ENCODE data around the gene AP5B1.

The AP5B1 gene

GRCh38 chr11:65798882-65799281 lies 18.1 kb upstream of the AP5B1 start:
- H2AFZ ChIP-seq (ENCODE audit: low read length, unreplicated experiment), result no peak overlapping the region
- no peak overlapping the region for H3K4me3 ChIP-seq (ENCODE audit: low read depth, low read length)
- H3K27me3 ChIP-seq (ENCODE audit: insufficient read depth, low read length), result peaks cover 23% of the 10 kb centered on the region
- no peaks in the 10 kb centered on the region for H3K4me1 ChIP-seq (ENCODE audit: control insufficient read depth, insufficient read depth, low read length, unreplicated experiment)
- no peak overlapping the region for H3K27ac ChIP-seq (ENCODE audit: low read depth, low read length)
- no peaks in the 10 kb centered on the region for H3K36me3 ChIP-seq (ENCODE audit: insufficient read depth, low read length)
- H3K79me2 ChIP-seq (ENCODE audit: control insufficient read depth, insufficient read depth, low read length, unreplicated experiment), result no peaks in the 10 kb centered on the region

GRCh38 chr11:65797711-65798110 lies 16.9 kb upstream of the AP5B1 start:
- H3K4me1 ChIP-seq (ENCODE audit: control insufficient read depth, insufficient read depth, low read length, unreplicated experiment), result no peaks in the 10 kb centered on the region
- H3K79me2 ChIP-seq (ENCODE audit: control insufficient read depth, insufficient read depth, low read length, unreplicated experiment), result no peaks in the 10 kb centered on the region
- H3K36me3 ChIP-seq (ENCODE audit: insufficient read depth, low read length), result no peaks in the 10 kb centered on the region
- H3K27me3 ChIP-seq (ENCODE audit: insufficient read depth, low read length), result peaks cover 11% of the 10 kb centered on the region
- no peak overlapping the region for H2AFZ ChIP-seq (ENCODE audit: low read length, unreplicated experiment)
- no peak overlapping the region for H3K27ac ChIP-seq (ENCODE audit: low read depth, low read length)
- no peak overlapping the region for H3K4me3 ChIP-seq (ENCODE audit: low read depth, low read length)

GRCh38 chr11:65796726-65797601 lies 16.2 kb upstream of the AP5B1 start:
- Histone ChIP-seq H3K36me3 (ENCODE audit: insufficient read depth, low read length) (no peaks in the 10 kb centered on the region), H3K27ac (ENCODE audit: low read depth, low read length) (no peak overlapping the region), H2AFZ (ENCODE audit: low read length, unreplicated experiment) (no peak overlapping the region), H3K27me3 (ENCODE audit: insufficient read depth, low read length) (peaks cover 9% of the 10 kb centered on the region; the same call in 1 of the 2 replicates), H3K4me1 (ENCODE audit: control insufficient read depth, insufficient read depth, low read length, unreplicated experiment) (no peaks in the 10 kb centered on the region), H3K79me2 (ENCODE audit: control insufficient read depth, insufficient read depth, low read length, unreplicated experiment) (no peaks in the 10 kb centered on the region), H3K4me3 (ENCODE audit: low read depth, low read length) (no peak overlapping the region)

- Histone ChIP-seq H3K4me3 (ENCODE audit: low read depth, low read length) (no peak overlapping the region), H3K27me3 (ENCODE audit: insufficient read depth, low read length) (0 out of 2 replicates have a peak, but pooled peaks cover 5% of the 10 kb centered on the region), H3K27ac (ENCODE audit: low read depth, low read length) (no peak overlapping the region), H3K4me1 (ENCODE audit: control insufficient read depth, insufficient read depth, low read length, unreplicated experiment) (no peaks in the 10 kb centered on the region), H2AFZ (ENCODE audit: low read length, unreplicated experiment) (no peak overlapping the region), H3K79me2 (ENCODE audit: control insufficient read depth, insufficient read depth, low read length, unreplicated experiment) (no peaks in the 10 kb centered on the region), H3K36me3 (ENCODE audit: insufficient read depth, low read length) (no peaks in the 10 kb centered on the region)
Measured at GRCh38 chr11:65794570-65795510, 14.1 kb upstream of the AP5B1 start.

- no peaks in the 10 kb centered on the region for H3K79me2 ChIP-seq (ENCODE audit: control insufficient read depth, insufficient read depth, low read length, unreplicated experiment)
- no peak overlapping the region for H3K27ac ChIP-seq (ENCODE audit: low read depth, low read length)
- H2AFZ ChIP-seq (ENCODE audit: low read length, unreplicated experiment), result no peak overlapping the region
- no peaks in the 10 kb centered on the region for H3K36me3 ChIP-seq (ENCODE audit: insufficient read depth, low read length)
- no peaks in the 10 kb centered on the region for H3K4me1 ChIP-seq (ENCODE audit: control insufficient read depth, insufficient read depth, low read length, unreplicated experiment)
- H3K27me3 ChIP-seq (ENCODE audit: insufficient read depth, low read length), result peaks cover 14% of the 10 kb centered on the region
- no peak overlapping the region for H3K4me3 ChIP-seq (ENCODE audit: low read depth, low read length)
Measured at GRCh38 chr11:65793625-65794400, 13.0 kb upstream of the AP5B1 start.

GRCh38 chr11:65793144-65793581 lies 12.4 kb upstream of the AP5B1 start:
- Histone ChIP-seq H2AFZ (ENCODE audit: low read length, unreplicated experiment) (no peak overlapping the region), H3K4me3 (ENCODE audit: low read depth, low read length) (no peak overlapping the region), H3K27ac (ENCODE audit: low read depth, low read length) (no peak overlapping the region), H3K79me2 (ENCODE audit: control insufficient read depth, insufficient read depth, low read length, unreplicated experiment) (no peaks in the 10 kb centered on the region), H3K4me1 (ENCODE audit: control insufficient read depth, insufficient read depth, low read length, unreplicated experiment) (no peaks in the 10 kb centered on the region), H3K36me3 (ENCODE audit: insufficient read depth, low read length) (no peaks in the 10 kb centered on the region), H3K27me3 (ENCODE audit: insufficient read depth, low read length) (peaks cover 18% of the 10 kb centered on the region)

GRCh38 chr11:65792456-65792855 lies 11.7 kb upstream of the AP5B1 start:
- H3K4me1 ChIP-seq (ENCODE audit: control insufficient read depth, insufficient read depth, low read length, unreplicated experiment), result peaks cover 4% of the 10 kb centered on the region
- no peak overlapping the region for H2AFZ ChIP-seq (ENCODE audit: low read length, unreplicated experiment)
- H3K27ac ChIP-seq (ENCODE audit: low read depth, low read length), result no peak overlapping the region
- no peaks in the 10 kb centered on the region for H3K79me2 ChIP-seq (ENCODE audit: control insufficient read depth, insufficient read depth, low read length, unreplicated experiment)
- peaks cover 22% of the 10 kb centered on the region for H3K27me3 ChIP-seq (ENCODE audit: insufficient read depth, low read length)
- no peak overlapping the region for H3K4me3 ChIP-seq (ENCODE audit: low read depth, low read length)
- no peaks in the 10 kb centered on the region for H3K36me3 ChIP-seq (ENCODE audit: insufficient read depth, low read length)

- Histone ChIP-seq H3K79me2 (ENCODE audit: control insufficient read depth, insufficient read depth, low read length, unreplicated experiment) (no peaks in the 10 kb centered on the region), H3K27ac (ENCODE audit: low read depth, low read length) (no peak overlapping the region), H2AFZ (ENCODE audit: low read length, unreplicated experiment) (no peak overlapping the region), H3K4me3 (ENCODE audit: low read depth, low read length) (no peak overlapping the region), H3K4me1 (ENCODE audit: control insufficient read depth, insufficient read depth, low read length, unreplicated experiment) (peaks cover 4% of the 10 kb centered on the region), H3K36me3 (ENCODE audit: insufficient read depth, low read length) (no peaks in the 10 kb centered on the region), H3K27me3 (ENCODE audit: insufficient read depth, low read length) (peaks cover 27% of the 10 kb centered on the region)
Measured at GRCh38 chr11:65791719-65792213, 11.0 kb upstream of the AP5B1 start.

GRCh38 chr11:65790902-65791650 lies 10.3 kb upstream of the AP5B1 start:
- Histone ChIP-seq H3K4me3 (ENCODE audit: low read depth, low read length) (no peak overlapping the region), H3K4me1 (ENCODE audit: control insufficient read depth, insufficient read depth, low read length, unreplicated experiment) (peaks cover 4% of the 10 kb centered on the region), H3K27me3 (ENCODE audit: insufficient read depth, low read length) (peaks cover 33% of the 10 kb centered on the region), H3K36me3 (ENCODE audit: insufficient read depth, low read length) (no peaks in the 10 kb centered on the region), H3K27ac (ENCODE audit: low read depth, low read length) (no peak overlapping the region), H3K79me2 (ENCODE audit: control insufficient read depth, insufficient read depth, low read length, unreplicated experiment) (no peaks in the 10 kb centered on the region), H2AFZ (ENCODE audit: low read length, unreplicated experiment) (no peak overlapping the region)
